Chondrocyte (in vitro differentiated cells): ENCODE results near the gene ATP1B3. TPM values are rescaled to one million over a fixed set of nuclear protein-coding genes. Genes with fewer than 3 reads are reported as not detected.

Experiments used
- DNase-seq: peaks from one replicate; pipeline ENCODE4 v3.0.0; 2021; ENCODE audit warnings: mixed read lengths, low spot score
- H3K27ac Mint-ChIP-seq: one replicate; pipeline ENCODE4 v1.8.0; 2021; ENCODE audit warnings: mild to moderate bottlenecking, moderate library complexity, mixed read lengths; ENCODE audit not compliant: unreplicated experiment
- H3K27me3 Mint-ChIP-seq: 2 replicates; pipeline ENCODE4 v1.8.0; 2021; ENCODE audit warnings: low read depth, mixed read lengths
- H3K36me3 Mint-ChIP-seq: 2 replicates; pipeline ENCODE4 v1.8.0; 2021; ENCODE audit warnings: low read depth, mixed read lengths
- H3K4me1 Mint-ChIP-seq: 2 replicates; pipeline ENCODE4 v1.8.0; 2021; ENCODE audit warnings: low read depth, mild to moderate bottlenecking, mixed read lengths
- H3K4me3 Mint-ChIP-seq: one replicate; pipeline ENCODE4 v1.8.0; 2021; ENCODE audit warnings: mild to moderate bottlenecking, moderate library complexity, mixed read lengths; ENCODE audit not compliant: unreplicated experiment
- H3K9me3 Mint-ChIP-seq: 2 replicates; pipeline ENCODE4 v1.8.0; 2021; ENCODE audit warnings: low read depth, mixed read lengths
- total RNA-seq: library from RNA; stranded (reverse); gene quantifications from 3 replicates; pipeline ENCODE4 v1.2.1, GENCODE V29; 2021
- TF ChIP-seq, protein P1 (sequence below): fragments of 200-600 bp; sonication (generic); IDR thresholded peaks from 2 replicates; pipeline ENCODE4 v1.5.0; 2021; ENCODE audit warnings: antibody characterized with exemption, mild to moderate bottlenecking, moderate library complexity

The ATP1B3 gene
- total RNA-seq, 1 donor from 2014 or later: 165 TPM

DNA sequence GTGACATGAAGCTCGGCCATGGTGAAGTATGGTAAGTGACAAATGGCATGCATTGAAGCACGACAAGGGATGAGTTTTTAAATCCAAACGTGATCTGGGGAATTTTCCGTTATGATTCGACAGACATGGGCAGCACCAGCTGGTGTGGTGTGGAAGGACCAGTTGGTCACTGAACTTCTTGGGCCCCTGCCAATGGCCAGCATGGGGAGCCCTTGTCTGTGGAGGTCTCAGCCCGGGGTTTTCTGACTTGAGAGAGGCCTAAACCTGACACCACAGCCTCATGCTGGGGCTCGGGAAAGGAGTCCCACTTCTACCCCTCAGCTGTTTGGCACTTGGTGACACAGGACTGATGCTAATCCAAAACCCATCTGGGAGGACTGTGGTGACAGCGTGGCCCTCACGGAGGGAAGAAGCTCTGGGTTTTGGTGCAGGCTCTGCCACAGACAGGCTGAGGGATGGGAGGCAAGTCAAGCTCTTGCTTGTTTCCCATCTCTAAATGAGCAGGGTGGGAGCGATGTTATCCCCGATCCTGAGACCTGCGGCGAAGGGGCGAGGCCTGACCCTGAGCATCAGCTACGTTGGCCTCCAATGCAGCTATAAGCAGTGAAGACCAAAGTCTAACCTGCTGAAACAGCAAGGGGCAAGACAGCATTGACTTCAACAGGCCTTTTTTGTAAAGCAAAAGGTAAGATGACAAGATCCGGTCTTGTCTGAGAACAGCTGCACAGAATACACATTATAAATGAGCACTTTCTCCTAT, 69.5 kb downstream of the ATP1B3 start:
- no peaks in the 10 kb centered on the region for H3K27me3 Mint-ChIP-seq
- peaks cover 3% of the 10 kb centered on the region for H3K4me1 Mint-ChIP-seq
- no peak overlapping the region for H3K27ac Mint-ChIP-seq
- no peaks in the 10 kb centered on the region for H3K9me3 Mint-ChIP-seq
- H3K4me3 Mint-ChIP-seq: no peak overlapping the region
- no peak for DNase-seq
- TF ChIP-seq, protein P1, sequence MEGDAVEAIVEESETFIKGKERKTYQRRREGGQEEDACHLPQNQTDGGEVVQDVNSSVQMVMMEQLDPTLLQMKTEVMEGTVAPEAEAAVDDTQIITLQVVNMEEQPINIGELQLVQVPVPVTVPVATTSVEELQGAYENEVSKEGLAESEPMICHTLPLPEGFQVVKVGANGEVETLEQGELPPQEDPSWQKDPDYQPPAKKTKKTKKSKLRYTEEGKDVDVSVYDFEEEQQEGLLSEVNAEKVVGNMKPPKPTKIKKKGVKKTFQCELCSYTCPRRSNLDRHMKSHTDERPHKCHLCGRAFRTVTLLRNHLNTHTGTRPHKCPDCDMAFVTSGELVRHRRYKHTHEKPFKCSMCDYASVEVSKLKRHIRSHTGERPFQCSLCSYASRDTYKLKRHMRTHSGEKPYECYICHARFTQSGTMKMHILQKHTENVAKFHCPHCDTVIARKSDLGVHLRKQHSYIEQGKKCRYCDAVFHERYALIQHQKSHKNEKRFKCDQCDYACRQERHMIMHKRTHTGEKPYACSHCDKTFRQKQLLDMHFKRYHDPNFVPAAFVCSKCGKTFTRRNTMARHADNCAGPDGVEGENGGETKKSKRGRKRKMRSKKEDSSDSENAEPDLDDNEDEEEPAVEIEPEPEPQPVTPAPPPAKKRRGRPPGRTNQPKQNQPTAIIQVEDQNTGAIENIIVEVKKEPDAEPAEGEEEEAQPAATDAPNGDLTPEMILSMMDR: no peak
- no peaks in the 10 kb centered on the region for H3K36me3 Mint-ChIP-seq

DNA sequence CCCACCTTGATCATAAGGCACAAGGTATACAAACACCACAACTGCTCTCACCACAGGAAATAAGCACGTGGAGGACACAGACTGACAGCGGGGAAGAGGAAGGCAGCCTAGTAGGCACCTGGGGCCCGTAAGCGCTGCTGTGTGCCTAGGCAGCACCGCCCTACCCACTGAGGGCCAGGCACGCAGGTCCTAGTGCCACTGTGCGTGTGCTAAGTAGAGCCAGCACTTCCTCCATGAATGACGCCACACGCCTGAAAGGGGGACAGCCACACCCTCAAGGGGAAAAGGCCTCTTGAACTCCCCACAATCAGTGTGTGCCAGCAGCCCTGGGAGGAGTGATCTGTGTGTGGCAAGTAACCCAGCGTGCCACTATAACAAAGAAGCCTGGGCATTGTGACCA, 73.0 kb downstream of the ATP1B3 start:
- Mint-ChIP-seq H3K36me3 (peaks cover 9% of the 10 kb centered on the region), H3K27me3 (no peaks in the 10 kb centered on the region), H3K27ac (no peak overlapping the region), H3K4me1 (no peaks in the 10 kb centered on the region), H3K4me3 (no peak overlapping the region), H3K9me3 (no peaks in the 10 kb centered on the region)
- TF ChIP-seq, protein P1: no peak
- no peak for DNase-seq

DNA sequence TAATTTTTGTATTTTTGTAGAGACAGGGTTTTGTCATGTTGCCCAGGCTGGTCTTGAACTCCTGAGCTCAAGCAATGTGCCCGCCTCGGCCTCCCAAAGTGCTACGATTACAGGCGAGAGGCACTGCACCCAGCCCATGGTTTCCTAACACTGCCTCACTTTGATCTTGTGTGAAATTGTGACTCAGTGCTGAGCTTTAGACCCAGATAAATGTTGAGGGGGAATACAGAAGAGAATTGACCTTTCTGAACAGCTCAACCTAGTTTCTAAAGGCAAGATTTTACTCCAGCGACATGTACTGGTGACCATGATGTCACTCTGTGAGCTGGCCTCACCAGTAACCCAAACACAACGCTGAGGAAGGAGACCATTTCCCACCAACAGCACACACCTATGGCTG, 73.5 kb downstream of the ATP1B3 start:
- no peak overlapping the region for H3K4me3 Mint-ChIP-seq
- TF ChIP-seq, protein P1: no peak
- H3K27ac Mint-ChIP-seq: no peak overlapping the region
- H3K4me1 Mint-ChIP-seq: peaks cover 4% of the 10 kb centered on the region
- H3K27me3 Mint-ChIP-seq: no peaks in the 10 kb centered on the region
- no peaks in the 10 kb centered on the region for H3K9me3 Mint-ChIP-seq
- H3K36me3 Mint-ChIP-seq: peaks cover 9% of the 10 kb centered on the region
- DNase-seq: no peak

DNA sequence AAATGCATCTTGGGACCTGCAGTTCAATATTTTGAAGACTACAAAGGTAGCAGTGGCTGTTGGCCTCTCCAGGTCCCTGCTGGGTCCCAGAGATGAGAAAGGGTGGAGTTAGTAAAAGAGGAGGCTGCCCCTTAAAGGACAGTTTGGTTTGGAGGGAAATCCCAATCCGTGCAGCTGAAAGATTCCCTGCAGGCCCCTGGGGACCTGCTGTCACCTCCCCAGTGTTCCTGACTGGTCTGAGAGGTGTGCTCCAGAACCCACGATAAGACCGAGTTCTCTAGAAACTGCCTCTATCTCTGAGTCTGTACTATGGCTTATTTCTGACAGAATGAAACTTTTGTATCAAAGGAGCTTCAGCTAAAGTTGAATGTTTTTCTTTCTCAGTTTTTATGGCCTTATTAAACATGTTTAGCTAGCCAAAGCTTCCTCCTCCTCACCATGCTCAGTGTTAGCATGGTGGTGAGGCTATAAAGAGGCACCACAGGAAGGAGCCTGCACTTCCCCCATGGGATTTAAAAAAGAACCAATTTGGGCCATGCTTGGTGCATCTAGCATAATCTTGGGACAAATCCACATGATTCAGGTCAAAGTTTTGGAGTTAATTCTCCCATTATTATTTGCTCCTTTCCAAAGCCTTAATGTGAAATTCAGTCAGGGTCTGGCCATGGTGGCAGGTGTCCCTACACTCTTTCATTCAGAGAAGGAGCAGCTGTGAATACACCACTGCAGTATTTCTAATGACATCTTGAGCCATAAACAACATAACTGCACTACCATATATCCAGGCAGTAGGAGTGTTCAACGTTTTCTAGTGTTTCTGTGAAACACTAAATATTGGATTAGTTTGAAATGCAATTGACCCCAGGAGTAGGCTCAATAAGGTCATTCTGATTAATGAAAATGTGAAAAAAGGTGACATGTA, 74.4 kb downstream of the ATP1B3 start:
- H3K9me3 Mint-ChIP-seq: no peaks in the 10 kb centered on the region
- H3K36me3 Mint-ChIP-seq: peaks cover 9% of the 10 kb centered on the region
- DNase-seq: no peak
- TF ChIP-seq, protein P1: no peak
- no peak overlapping the region for H3K4me3 Mint-ChIP-seq
- H3K27me3 Mint-ChIP-seq: no peaks in the 10 kb centered on the region
- H3K27ac Mint-ChIP-seq: no peak overlapping the region
- peaks cover 10% of the 10 kb centered on the region for H3K4me1 Mint-ChIP-seq

DNA sequence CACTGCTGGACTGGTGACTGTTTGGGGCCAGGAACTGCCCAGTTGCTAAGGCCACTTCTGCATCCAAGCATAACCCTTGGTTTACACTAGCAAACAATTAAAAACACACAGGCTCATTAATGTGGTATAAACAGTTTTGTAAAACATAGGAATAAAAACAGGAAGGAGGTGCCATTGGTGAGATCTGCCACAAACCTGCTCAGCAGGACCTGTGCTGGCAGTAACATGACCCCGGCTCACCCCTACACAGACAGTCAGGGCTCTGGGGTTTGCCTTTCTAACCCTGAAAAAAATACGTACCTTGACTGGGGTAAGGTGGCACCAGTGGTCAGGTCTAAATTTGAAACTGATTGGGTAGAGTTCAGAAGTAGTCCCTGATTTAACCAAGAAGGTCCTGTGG, 76.2 kb downstream of the ATP1B3 start:
- peaks cover 10% of the 10 kb centered on the region for H3K4me1 Mint-ChIP-seq
- peaks cover 9% of the 10 kb centered on the region for H3K36me3 Mint-ChIP-seq
- H3K9me3 Mint-ChIP-seq: no peaks in the 10 kb centered on the region
- no peak overlapping the region for H3K4me3 Mint-ChIP-seq
- H3K27me3 Mint-ChIP-seq: no peaks in the 10 kb centered on the region
- no peak for DNase-seq
- no peak overlapping the region for H3K27ac Mint-ChIP-seq
- TF ChIP-seq, protein P1: no peak
